Measurements from ENCODE around the gene AURKB. TPM values are rescaled to one million over a fixed set of nuclear protein-coding genes. Genes with fewer than 3 reads are reported as not detected.

Gene AURKB
- total RNA-seq, 1 donor: 31.8 TPM

DNA sequence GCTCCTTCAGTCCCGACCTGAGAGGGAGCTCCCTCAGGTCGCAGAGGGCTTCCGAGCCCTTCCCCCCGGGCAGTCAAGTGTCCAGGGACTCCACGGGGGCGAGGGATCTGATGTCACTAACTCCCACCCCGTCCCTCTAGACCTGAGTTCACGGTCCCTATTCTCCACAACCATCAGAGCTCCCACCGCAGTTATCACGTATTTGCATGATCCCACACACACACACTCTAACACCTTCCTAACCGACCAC is 54.5 kb downstream of the AURKB start:
- H3K4me3 ChIP-seq (ENCODE audit: low read depth, low read length): peak overlapping the region; percentile 80
- TF ChIP-seq, protein P1, sequence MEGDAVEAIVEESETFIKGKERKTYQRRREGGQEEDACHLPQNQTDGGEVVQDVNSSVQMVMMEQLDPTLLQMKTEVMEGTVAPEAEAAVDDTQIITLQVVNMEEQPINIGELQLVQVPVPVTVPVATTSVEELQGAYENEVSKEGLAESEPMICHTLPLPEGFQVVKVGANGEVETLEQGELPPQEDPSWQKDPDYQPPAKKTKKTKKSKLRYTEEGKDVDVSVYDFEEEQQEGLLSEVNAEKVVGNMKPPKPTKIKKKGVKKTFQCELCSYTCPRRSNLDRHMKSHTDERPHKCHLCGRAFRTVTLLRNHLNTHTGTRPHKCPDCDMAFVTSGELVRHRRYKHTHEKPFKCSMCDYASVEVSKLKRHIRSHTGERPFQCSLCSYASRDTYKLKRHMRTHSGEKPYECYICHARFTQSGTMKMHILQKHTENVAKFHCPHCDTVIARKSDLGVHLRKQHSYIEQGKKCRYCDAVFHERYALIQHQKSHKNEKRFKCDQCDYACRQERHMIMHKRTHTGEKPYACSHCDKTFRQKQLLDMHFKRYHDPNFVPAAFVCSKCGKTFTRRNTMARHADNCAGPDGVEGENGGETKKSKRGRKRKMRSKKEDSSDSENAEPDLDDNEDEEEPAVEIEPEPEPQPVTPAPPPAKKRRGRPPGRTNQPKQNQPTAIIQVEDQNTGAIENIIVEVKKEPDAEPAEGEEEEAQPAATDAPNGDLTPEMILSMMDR (IDR thresholded peaks at IDR 0.05; ENCODE audit: insufficient read depth, low read length): no peak
- DNase-seq (ENCODE audit: low read depth): no peak

DNA sequence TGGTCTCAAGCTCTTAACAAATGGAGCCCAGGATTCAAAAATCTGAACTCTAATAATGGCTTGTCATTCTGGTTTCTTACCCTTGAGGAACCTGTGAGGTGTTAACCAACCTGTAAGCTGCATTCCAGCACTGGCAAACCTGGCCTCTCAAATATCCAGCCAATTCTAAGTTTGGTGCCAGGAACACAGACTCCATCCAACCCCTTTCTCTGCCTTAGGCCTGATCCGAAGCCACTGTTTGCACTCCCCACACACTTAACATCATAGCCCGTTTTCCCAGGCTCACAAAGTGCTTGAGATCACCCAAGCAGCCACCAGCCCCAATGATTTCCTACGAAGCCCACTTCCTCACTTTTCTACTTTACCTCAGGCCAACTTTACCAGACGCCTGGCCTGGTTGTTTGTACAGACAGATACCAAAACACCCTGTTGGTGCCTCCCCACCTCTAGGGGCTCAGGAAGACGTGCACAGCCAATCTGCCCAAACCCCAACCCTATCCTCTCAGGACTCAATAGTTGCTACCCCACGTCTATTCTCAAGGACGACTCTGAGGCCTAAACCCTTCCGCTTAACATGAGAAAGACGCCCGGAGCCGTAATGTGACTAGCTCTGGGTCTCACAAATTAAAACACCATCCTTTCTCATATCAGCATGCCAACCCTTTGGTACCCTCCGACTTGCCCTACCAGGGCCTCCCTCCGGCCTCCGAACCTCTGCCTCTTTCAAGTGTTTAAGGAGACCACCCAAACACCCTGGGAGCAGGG is 55.0 kb downstream of the AURKB start:
- H3K4me3 ChIP-seq (ENCODE audit: low read depth, low read length): peak overlapping the region; percentile 80

More for the DNA sequence above, 55.0 kb downstream of the AURKB start:
- TF ChIP-seq, protein P1 (IDR thresholded peaks at IDR 0.05; ENCODE audit: insufficient read depth, low read length): no peak
- DNase-seq (ENCODE audit: low read depth): peak; percentile 19

Other genes starting within 250 kb of the AURKB start
- gene GUCY2D, start 208.0 kb downstream of the AURKB start, total RNA-seq (ENCODE audit: low replicate concordance): not detected in 2 replicates
- gene ALOX15B, start 171.5 kb downstream of the AURKB start, total RNA-seq (ENCODE audit: low replicate concordance): 0.57 TPM in 1 of 2 replicates, not detected in the other
- gene ALOX12B, start 122.9 kb downstream of the AURKB start, total RNA-seq (ENCODE audit: low replicate concordance): not detected in 2 replicates
- gene ALOXE3, start 92.1 kb downstream of the AURKB start, total RNA-seq (ENCODE audit: low replicate concordance): 0.09 TPM in 1 of 2 replicates, not detected in the other
- 0.09 TPM in 1 of 2 replicates, not detected in the other for gene HES7, start 86.5 kb downstream of the AURKB start, total RNA-seq (ENCODE audit: low replicate concordance)
- 1.6 and 12.7 TPM in 2 replicates for gene PER1, start 58.2 kb downstream of the AURKB start, total RNA-seq (ENCODE audit: low replicate concordance)
- gene VAMP2, start 47.6 kb downstream of the AURKB start, total RNA-seq (ENCODE audit: low replicate concordance): 5.2 and 6.0 TPM in 2 replicates
- 17.3 and 32.7 TPM in 2 replicates for gene TMEM107, start 34.2 kb downstream of the AURKB start, total RNA-seq (ENCODE audit: low replicate concordance)
- gene BORCS6, start 20.4 kb downstream of the AURKB start, total RNA-seq (ENCODE audit: low replicate concordance): 3.8 and 7.7 TPM in 2 replicates
- gene CTC1, start 37.5 kb upstream of the AURKB start, total RNA-seq (ENCODE audit: low replicate concordance): 4.2 and 12.8 TPM in 2 replicates
- gene PFAS, start 38.7 kb upstream of the AURKB start, total RNA-seq (ENCODE audit: low replicate concordance): 22.1 and 37.0 TPM in 2 replicates
- gene RANGRF, start 78.1 kb upstream of the AURKB start, total RNA-seq (ENCODE audit: low replicate concordance): 11.0 and 11.4 TPM in 2 replicates
- gene SLC25A35, start 84.8 kb upstream of the AURKB start, total RNA-seq (ENCODE audit: low replicate concordance): 1.5 and 1.8 TPM in 2 replicates
- gene ARHGEF15, start 99.7 kb upstream of the AURKB start, total RNA-seq (ENCODE audit: low replicate concordance): 0.09 and 0.33 TPM in 2 replicates
- not detected in 2 replicates for gene ODF4, start 129.3 kb upstream of the AURKB start, total RNA-seq (ENCODE audit: low replicate concordance)
- 2,801 and 6,665 TPM in 2 replicates for gene RPL26, start 172.6 kb upstream of the AURKB start, total RNA-seq (ENCODE audit: low replicate concordance)
- gene RNF222, start 187.3 kb upstream of the AURKB start, total RNA-seq (ENCODE audit: low replicate concordance): not detected in 2 replicates
- 42.6 and 68.8 TPM in 2 replicates for gene NDEL1, start 225.3 kb upstream of the AURKB start, total RNA-seq (ENCODE audit: low replicate concordance)

Measured in fibroblast of the aortic adventitia (primary cell).